Heart left ventricle (tissue), 13 donors: ENCODE data around the gene APMAP.

Experiments used
- POLR2A ChIP-seq, 2 donors: fragments of 450-650 bp; IDR thresholded peaks; one replicate each; pipeline ENCODE4 v1.6.1; 2017; ENCODE audit warnings: antibody characterized with exemption in 2 of 2, mild to moderate bottlenecking in 2 of 2, moderate library complexity in 2 of 2
- TF ChIP-seq, protein P1 (sequence below), 12 donors: fragments of 200-600 bp; sonication (generic) in 4 of 12; IDR thresholded peaks; one replicate each; pipeline versions ENCODE4 v1.5.0 to v1.8.0; 2018 to 2022; ENCODE audit warnings: antibody characterized with exemption in 12 of 12, mild to moderate bottlenecking in 5 of 12
- donor health status: ischemic (EF 13 %, LVEDD 7.1; RV severe dilation, severe dysfunction).
- donor health status: DM: no; HTN: yes; CAD: no.
- donor health status: DM: no; HTN: no; CAD: no.
- donor health status: ischemic (EF 25% LVEDD 6.9; RV normal size, moderate dysfunction).
- donor health status: ischemic (EF 25% LVEDD 5.7; RV mildly dilated, moderate dysfunction).
- donor health status: ischemic (EF 35%, LVEDD 5.7; RV mildly dilated, moderate dysfunction).
- donor health status: nonischemic (EF 11% LVEDD 7.7; RV severe dilation, severe dysfunction).
- donor health status: DM: yes; HTN: yes; CAD: no.
- donor health status: PGD.
- donor health status: ischemic (EF 29% LVEDD 5.4; RV normal size, mild dysfunction).
- donor health status: nonischemic (EF 23%, LVEDD 6.1; RV moderate dilation, normal function).

DNA sequence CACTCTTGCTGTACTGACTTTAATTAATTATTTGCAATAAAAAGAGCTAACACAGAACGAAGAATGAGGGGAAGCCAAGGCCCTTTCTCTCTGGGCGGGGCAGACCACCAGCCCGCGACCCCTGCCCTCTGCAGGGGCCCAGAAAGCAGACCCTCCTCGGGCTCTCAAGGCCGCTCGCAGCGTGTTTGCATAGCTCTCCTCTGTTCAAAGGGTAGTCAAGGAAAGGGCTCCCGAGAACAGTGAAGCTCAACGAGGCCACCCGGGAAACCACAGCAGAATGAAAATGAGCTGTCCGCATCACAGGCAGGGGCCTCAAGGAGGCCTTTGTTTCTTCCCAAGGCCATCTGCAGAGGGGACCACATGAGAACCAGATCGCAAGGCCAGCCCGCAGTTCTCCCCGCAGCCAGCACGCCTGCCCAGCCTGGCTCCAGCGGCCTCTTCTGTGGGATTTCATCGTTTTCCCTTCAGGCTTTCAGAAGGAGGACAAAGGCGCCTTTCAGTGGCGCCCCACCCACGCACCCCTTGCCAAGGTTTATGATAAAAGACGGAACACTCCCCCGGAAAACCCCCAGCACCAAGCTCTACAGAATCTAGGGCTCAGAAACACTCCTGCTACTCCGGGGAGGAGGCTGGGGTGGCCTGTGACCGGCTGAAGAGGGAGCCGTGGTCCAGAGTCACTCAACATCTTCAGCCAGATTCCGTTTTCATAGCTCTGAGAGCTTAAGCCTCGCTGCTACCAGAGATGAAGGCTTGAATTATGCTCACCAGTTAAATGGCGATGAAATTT lies 40.1 kb upstream of the APMAP start:
- no peak for TF ChIP-seq POLR2A (IDR thresholded peaks at IDR 0.05)
- TF ChIP-seq, protein P1, sequence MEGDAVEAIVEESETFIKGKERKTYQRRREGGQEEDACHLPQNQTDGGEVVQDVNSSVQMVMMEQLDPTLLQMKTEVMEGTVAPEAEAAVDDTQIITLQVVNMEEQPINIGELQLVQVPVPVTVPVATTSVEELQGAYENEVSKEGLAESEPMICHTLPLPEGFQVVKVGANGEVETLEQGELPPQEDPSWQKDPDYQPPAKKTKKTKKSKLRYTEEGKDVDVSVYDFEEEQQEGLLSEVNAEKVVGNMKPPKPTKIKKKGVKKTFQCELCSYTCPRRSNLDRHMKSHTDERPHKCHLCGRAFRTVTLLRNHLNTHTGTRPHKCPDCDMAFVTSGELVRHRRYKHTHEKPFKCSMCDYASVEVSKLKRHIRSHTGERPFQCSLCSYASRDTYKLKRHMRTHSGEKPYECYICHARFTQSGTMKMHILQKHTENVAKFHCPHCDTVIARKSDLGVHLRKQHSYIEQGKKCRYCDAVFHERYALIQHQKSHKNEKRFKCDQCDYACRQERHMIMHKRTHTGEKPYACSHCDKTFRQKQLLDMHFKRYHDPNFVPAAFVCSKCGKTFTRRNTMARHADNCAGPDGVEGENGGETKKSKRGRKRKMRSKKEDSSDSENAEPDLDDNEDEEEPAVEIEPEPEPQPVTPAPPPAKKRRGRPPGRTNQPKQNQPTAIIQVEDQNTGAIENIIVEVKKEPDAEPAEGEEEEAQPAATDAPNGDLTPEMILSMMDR (IDR thresholded peaks at IDR 0.05), result peak in 3 of 12 donors; percentile 13 to 40 (median 29)
